Measurements from ENCODE around the gene MTHFD1. TPM values are rescaled to one million over a fixed set of nuclear protein-coding genes. Genes with fewer than 3 reads are reported as not detected.

Gene MTHFD1
- total RNA-seq, 1 donor from 2014 or later = 161 TPM

- H3K27ac Mint-ChIP-seq (ENCODE audit: unreplicated experiment) = no peak overlapping the region
- H3K36me3 Mint-ChIP-seq (ENCODE audit: low read depth) = no peaks in the 10 kb centered on the region
- TF ChIP-seq, protein P1, sequence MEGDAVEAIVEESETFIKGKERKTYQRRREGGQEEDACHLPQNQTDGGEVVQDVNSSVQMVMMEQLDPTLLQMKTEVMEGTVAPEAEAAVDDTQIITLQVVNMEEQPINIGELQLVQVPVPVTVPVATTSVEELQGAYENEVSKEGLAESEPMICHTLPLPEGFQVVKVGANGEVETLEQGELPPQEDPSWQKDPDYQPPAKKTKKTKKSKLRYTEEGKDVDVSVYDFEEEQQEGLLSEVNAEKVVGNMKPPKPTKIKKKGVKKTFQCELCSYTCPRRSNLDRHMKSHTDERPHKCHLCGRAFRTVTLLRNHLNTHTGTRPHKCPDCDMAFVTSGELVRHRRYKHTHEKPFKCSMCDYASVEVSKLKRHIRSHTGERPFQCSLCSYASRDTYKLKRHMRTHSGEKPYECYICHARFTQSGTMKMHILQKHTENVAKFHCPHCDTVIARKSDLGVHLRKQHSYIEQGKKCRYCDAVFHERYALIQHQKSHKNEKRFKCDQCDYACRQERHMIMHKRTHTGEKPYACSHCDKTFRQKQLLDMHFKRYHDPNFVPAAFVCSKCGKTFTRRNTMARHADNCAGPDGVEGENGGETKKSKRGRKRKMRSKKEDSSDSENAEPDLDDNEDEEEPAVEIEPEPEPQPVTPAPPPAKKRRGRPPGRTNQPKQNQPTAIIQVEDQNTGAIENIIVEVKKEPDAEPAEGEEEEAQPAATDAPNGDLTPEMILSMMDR (conservative IDR thresholded peaks at IDR 0.05) = no peak
These were observed 75.7 kb downstream of the MTHFD1 start for GRCh38 chr14:64463873-64464272.

DNA sequence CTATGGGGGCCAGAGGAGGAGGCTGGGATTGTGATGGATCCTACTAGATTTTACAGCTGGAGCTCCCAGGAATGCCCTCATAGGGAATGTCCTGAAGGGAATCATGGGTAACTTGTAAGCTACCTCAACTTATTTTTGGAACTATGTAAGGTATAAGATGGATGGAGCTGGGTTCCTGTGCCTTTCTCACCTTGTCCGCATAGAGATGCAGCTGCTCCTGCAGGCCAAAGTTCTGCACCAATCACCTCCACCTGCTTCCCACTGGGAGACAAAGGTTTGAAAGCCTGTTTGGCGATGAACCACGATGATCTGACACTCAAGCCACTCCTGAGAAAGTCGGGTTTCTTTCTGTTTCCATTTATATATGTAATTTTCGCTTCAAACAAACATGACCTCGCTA is 76.5 kb downstream of the MTHFD1 start:
- Mint-ChIP-seq H3K4me3 (peak overlapping the region; percentile 89), H3K9me3 (no peaks in the 10 kb centered on the region), H3K27ac (ENCODE audit: unreplicated experiment) (no peak overlapping the region), H3K4me1 (peaks cover 10% of the 10 kb centered on the region), H3K36me3 (ENCODE audit: low read depth) (peaks cover 1% of the 10 kb centered on the region), H3K27me3 (ENCODE audit: low read depth) (peaks cover 21% of the 10 kb centered on the region)
- TF ChIP-seq, protein P1 (conservative IDR thresholded peaks at IDR 0.05) = no peak
- DNase-seq (ENCODE audit: low read depth, low spot score) = no peak

More at GRCh38 chr14:64463873-64464272, 75.7 kb downstream of the MTHFD1 start:
- Mint-ChIP-seq H3K4me1 (peaks cover 10% of the 10 kb centered on the region), H3K9me3 (no peaks in the 10 kb centered on the region), H3K27me3 (ENCODE audit: low read depth) (peaks cover 21% of the 10 kb centered on the region), H3K4me3 (peak overlapping the region; percentile 89)
- DNase-seq (ENCODE audit: low read depth, low spot score) = no peak

GRCh38 chr14:64465191-64465822 is 77.2 kb downstream of the MTHFD1 start, which contains the start of gene AKAP5:
Gene AKAP5, plus strand, starts transcription at chr14:64465499. Its CDS starts 2,896 bp downstream, at chr14:64468395.
- peaks cover 10% of the 10 kb centered on the region for H3K4me1 Mint-ChIP-seq
- H3K4me3 Mint-ChIP-seq = peak within 1 kb of the TSS; percentile 89
- peaks cover 21% of the 10 kb centered on the region for H3K27me3 Mint-ChIP-seq (ENCODE audit: low read depth)
- peak; percentile 68 for DNase-seq (ENCODE audit: low read depth, low spot score)
- H3K27ac Mint-ChIP-seq (ENCODE audit: unreplicated experiment) = no peak within 1 kb of the TSS
- H3K9me3 Mint-ChIP-seq = no peaks in the 10 kb centered on the region
- TF ChIP-seq, protein P1 (conservative IDR thresholded peaks at IDR 0.05) = no peak
- peaks cover 2% of the 10 kb centered on the region for H3K36me3 Mint-ChIP-seq (ENCODE audit: low read depth)

DNA sequence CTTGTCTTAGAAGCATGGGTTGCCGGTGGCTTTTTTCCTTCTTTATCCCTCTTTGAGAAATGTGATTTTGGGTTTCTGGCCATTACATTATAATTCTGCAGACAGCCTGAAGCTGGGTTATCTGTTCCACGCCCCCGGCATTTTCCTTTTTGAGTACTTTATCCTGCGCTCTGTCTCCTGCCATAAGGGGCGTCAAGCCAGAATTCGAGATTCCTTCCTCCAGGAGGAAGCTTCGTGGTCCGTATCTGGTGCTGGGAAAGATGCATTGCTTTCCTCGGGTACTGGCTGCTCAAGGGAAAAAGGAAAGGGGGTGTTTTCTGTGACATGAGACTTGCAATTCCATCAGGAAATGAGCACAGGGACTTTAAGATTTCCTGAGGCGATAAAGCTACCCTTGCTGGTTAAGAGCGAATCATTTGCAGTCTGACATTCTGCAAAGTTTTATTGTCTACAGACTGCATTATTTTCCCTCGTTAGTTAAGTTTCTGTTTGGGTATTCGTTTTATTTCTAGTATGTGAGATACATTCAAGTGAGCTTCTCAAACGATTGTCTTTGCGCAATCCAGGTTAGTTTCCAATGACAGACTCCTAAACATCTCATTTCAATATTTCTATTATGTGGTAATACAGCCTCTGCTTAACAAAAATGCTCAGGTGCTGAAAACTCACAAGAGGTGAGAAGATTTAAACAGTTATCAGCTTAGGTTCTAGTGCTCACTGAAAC is 77.8 kb downstream of the MTHFD1 start:
- Mint-ChIP-seq H3K4me3 (peak overlapping the region; percentile 87), H3K36me3 (ENCODE audit: low read depth) (peaks cover 2% of the 10 kb centered on the region), H3K4me1 (peaks cover 10% of the 10 kb centered on the region), H3K27me3 (ENCODE audit: low read depth) (peaks cover 21% of the 10 kb centered on the region), H3K9me3 (no peaks in the 10 kb centered on the region), H3K27ac (ENCODE audit: unreplicated experiment) (no peak overlapping the region)
- peak; percentile 22 for DNase-seq (ENCODE audit: low read depth, low spot score)
- TF ChIP-seq, protein P1 (conservative IDR thresholded peaks at IDR 0.05) = peak; percentile 40

GRCh38 chr14:64467101-64467500 is 78.9 kb downstream of the MTHFD1 start:
- H3K27me3 Mint-ChIP-seq (ENCODE audit: low read depth) = peaks cover 21% of the 10 kb centered on the region
- H3K27ac Mint-ChIP-seq (ENCODE audit: unreplicated experiment) = no peak overlapping the region
- H3K4me1 Mint-ChIP-seq = peaks cover 10% of the 10 kb centered on the region
- H3K36me3 Mint-ChIP-seq (ENCODE audit: low read depth) = peaks cover 2% of the 10 kb centered on the region
- no peak for DNase-seq (ENCODE audit: low read depth, low spot score)
- TF ChIP-seq, protein P1 (conservative IDR thresholded peaks at IDR 0.05) = no peak
- no peaks in the 10 kb centered on the region for H3K9me3 Mint-ChIP-seq
- peak overlapping the region; percentile 6 for H3K4me3 Mint-ChIP-seq
